Measurements from ENCODE around the gene BHLHA15. TPM values are rescaled to one million over a fixed set of nuclear protein-coding genes. Genes with fewer than 3 reads are reported as not detected.
"Not testable (repeated sequence)": the region's sequence is repeated elsewhere in the genome, so short reads cannot be mapped to it uniquely, and the experiment has no call there.

BHLHA15 gene
- total RNA-seq, 2 donors from 2014 or later, result 0.67 to 2.4 TPM

GRCh38 chr7:98217623-98218582 is 6.7 kb downstream of the BHLHA15 start:
- no peaks in the 10 kb centered on the region for H3K4me1 ChIP-seq
- H3K27me3 ChIP-seq, result no peaks in the 10 kb centered on the region
- no peak for DNase-seq
- no peaks in the 10 kb centered on the region for H3K9me3 ChIP-seq
- TF ChIP-seq, protein P1, sequence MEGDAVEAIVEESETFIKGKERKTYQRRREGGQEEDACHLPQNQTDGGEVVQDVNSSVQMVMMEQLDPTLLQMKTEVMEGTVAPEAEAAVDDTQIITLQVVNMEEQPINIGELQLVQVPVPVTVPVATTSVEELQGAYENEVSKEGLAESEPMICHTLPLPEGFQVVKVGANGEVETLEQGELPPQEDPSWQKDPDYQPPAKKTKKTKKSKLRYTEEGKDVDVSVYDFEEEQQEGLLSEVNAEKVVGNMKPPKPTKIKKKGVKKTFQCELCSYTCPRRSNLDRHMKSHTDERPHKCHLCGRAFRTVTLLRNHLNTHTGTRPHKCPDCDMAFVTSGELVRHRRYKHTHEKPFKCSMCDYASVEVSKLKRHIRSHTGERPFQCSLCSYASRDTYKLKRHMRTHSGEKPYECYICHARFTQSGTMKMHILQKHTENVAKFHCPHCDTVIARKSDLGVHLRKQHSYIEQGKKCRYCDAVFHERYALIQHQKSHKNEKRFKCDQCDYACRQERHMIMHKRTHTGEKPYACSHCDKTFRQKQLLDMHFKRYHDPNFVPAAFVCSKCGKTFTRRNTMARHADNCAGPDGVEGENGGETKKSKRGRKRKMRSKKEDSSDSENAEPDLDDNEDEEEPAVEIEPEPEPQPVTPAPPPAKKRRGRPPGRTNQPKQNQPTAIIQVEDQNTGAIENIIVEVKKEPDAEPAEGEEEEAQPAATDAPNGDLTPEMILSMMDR (IDR thresholded peaks at IDR 0.05), result no peak
- no peak overlapping the region for H3K4me3 ChIP-seq
- H3K27ac ChIP-seq, result no peak overlapping the region
- peaks cover 3% of the 10 kb centered on the region for H3K36me3 ChIP-seq
- H3K9ac ChIP-seq (ENCODE audit: low read depth in 2 of 2, low read length in 2 of 2), result no peak overlapping the region
- intact Hi-C loops (cut with DNase I), result no loop called here

- DNase-seq; H3K9me3 ChIP-seq; H3K4me1 ChIP-seq; H3K4me3 ChIP-seq; H3K27ac ChIP-seq; H3K9ac ChIP-seq (ENCODE audit: low read depth in 2 of 2, low read length in 2 of 2); intact Hi-C loops (cut with DNase I); H3K36me3 ChIP-seq; H3K27me3 ChIP-seq: not testable (repeated sequence)
Measured at GRCh38 chr7:98219382-98219781, 8.1 kb downstream of the BHLHA15 start.

DNA sequence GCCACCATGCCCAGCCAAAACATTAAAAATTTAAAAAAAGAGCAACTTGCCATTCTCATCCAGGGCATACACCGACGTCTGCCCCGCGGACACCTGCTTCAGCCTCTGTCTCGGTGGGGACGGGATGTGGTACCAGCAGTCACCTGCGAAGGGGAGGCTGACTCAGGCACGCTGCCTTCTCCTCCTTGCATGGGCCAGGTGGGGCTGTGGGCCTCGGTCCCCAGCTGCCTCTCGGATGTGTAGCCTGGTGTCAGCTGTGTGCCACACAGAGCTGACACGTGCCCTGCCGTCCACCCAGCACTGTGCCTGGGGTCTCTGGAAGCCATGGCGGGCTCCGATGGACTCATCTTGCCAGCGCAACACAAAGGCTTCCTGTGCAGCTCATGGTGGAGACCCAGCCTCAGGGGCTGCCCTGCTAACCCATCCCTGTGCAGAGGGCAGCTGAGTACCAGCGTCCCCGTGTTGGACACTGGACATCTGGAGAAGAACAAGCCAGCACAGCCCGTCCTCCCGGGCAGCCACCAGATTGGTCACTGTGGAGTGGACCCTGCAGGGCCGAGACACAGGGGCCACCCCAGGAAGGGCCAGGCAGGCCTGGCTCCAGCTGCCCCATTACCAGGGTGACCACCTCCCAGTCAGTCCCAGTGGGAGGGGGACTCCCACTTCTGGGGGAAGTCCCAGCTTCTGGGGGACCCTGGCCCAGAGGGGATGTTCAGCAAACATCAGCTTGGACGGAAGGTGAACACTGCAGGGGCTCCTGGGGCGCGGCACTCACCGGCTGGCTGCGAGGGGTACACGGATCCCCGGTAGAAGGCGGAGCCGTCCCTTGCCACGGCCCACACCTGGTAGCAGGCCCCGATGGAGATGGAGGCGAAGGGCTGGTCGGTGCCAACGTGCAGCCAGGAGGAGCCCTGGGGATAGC is 10.6 kb downstream of the BHLHA15 start:
- Histone ChIP-seq H3K36me3 (peaks cover 3% of the 10 kb centered on the region), H3K4me1 (no peaks in the 10 kb centered on the region), H3K9ac (ENCODE audit: low read depth in 2 of 2, low read length in 2 of 2) (no peak overlapping the region), H3K27ac (no peak overlapping the region), H3K27me3 (no peaks in the 10 kb centered on the region), H3K9me3 (no peaks in the 10 kb centered on the region), H3K4me3 (no peak overlapping the region)
- TF ChIP-seq, protein P1 (IDR thresholded peaks at IDR 0.05), result no peak
- DNase-seq, result no peak
- intact Hi-C loops (cut with DNase I), result no loop called here

DNA sequence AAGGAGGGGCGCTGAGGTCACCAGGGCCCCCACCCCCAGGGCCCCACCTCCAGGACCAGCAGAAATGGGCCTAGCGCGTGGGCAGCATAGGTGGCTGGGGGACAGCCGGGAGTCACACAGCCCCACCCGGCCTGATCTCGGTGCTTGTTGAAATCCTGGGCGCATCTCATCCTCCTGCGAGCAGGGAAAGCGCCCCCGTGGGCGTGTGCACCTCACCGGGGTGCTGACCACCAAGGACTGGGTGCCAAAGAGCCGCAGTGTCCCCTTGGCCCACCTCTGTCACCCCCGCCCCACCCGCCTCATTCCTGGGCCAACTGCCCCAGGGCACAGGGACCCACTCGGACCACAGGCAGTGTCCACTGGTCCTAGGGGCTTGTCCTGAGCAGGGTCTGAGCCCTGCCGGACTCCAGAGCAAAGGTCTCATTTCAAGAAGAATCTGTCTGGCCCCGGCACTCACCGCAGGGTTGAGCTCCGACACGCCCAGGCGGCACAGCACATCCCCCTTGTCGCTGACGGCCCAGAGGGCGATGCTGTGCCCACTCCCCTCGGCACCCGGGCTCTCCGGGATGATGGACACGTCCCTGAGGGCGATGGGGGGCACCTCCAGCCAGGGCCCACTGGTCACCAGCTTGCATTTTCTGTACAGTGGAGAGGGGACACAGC is 11.4 kb downstream of the BHLHA15 start:
- Histone ChIP-seq H3K4me1 (no peaks in the 10 kb centered on the region), H3K9me3 (no peaks in the 10 kb centered on the region), H3K27me3 (no peaks in the 10 kb centered on the region), H3K4me3 (no peak overlapping the region), H3K9ac (ENCODE audit: low read depth in 2 of 2, low read length in 2 of 2) (no peak overlapping the region), H3K36me3 (peaks cover 3% of the 10 kb centered on the region), H3K27ac (no peak overlapping the region)
- TF ChIP-seq, protein P1 (IDR thresholded peaks at IDR 0.05), result no peak
- DNase-seq, result no peak
- intact Hi-C loops (cut with DNase I), result no loop called here

DNA sequence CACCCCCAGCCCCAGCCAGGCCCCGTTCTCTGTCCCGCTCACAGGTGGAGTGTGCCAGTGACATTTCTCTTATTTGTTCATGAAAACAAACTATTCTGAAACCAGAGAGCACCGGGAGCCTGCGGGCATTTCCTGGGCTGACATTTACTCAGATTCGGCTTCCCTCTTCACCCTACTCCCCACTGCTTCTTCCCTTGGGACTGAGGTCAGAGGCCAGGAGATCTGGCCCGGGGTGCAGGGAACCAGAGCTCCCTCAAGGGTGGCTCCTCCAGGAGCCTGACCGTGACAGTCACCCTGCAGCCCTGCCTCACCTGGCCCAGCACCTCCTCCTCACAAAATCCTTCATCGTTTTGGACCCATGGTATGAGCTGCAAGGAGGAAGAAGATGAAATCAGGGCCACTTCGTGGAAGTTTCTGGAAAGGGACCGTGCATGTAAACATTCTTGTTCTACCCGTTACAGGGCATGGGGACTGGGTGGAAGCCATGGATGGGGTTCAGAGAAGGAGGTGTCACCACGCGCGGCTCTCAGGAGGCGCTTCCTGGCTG is 12.2 kb downstream of the BHLHA15 start:
- intact Hi-C loops (cut with DNase I), result no loop called here

More for the DNA sequence above, 12.2 kb downstream of the BHLHA15 start:
- H3K27ac ChIP-seq, result no peak overlapping the region
- no peaks in the 10 kb centered on the region for H3K27me3 ChIP-seq
- H3K4me1 ChIP-seq, result no peaks in the 10 kb centered on the region
- peaks cover 3% of the 10 kb centered on the region for H3K36me3 ChIP-seq
- no peak overlapping the region for H3K4me3 ChIP-seq
- TF ChIP-seq, protein P1 (IDR thresholded peaks at IDR 0.05), result no peak
- DNase-seq, result no peak
- H3K9ac ChIP-seq (ENCODE audit: low read depth in 2 of 2, low read length in 2 of 2), result no peak overlapping the region
- H3K9me3 ChIP-seq, result no peaks in the 10 kb centered on the region
